ENCODE data around the gene ANKS1B. TPM values are rescaled to one million over a fixed set of nuclear protein-coding genes. Genes with fewer than 3 reads are reported as not detected.

ANKS1B gene
- total RNA-seq, 5 donors from 2014 or later (not counting 1 experiment from before 2014, with no cell fraction given) = 0.18 to 0.47 (median 0.19) TPM; not detected in 2

- ChIA-PET POLR2A (no interaction called here), CTCF (interaction anchor here in 1 of 2 donors (0.5 kb wide), 1 partner anchor 60 kb away, joined by 3 read pairs; no protein-coding TSS in a partner anchor)
- peaks cover 3 to 10% of the 10 kb centered on the region in 2 donors for H3K27me3 Mint-ChIP-seq
- H3K27me3 ChIP-seq (replicated peaks in 1 of 2; ENCODE audit: control insufficient read depth in 2 of 2, extremely low read depth in 1 of 2, insufficient read depth in 2 of 2, low read length in 1 of 2) = no peaks in the 10 kb centered on the region
- no peaks in the 10 kb centered on the region for H3K36me3 Mint-ChIP-seq
- no peak overlapping the region for H3K27ac Mint-ChIP-seq
- H3K36me3 ChIP-seq (ENCODE audit: control insufficient read depth in 2 of 2, extremely low read depth in 1 of 2, insufficient read depth in 1 of 2, low read length in 1 of 2) = no peaks in the 10 kb centered on the region
- H3K4me1 Mint-ChIP-seq = no peaks in the 10 kb centered on the region
- H3K4me3 ChIP-seq (ENCODE audit: control insufficient read depth in 1 of 2, extremely low read depth in 1 of 2, low read length in 1 of 2) = no peak overlapping the region
- H3K27ac ChIP-seq (ENCODE audit: low read length) = no peak overlapping the region
- 95% methylated on average over 2 of the region's 3 CpGs for WGBS (ENCODE audit: insufficient coverage)
- peaks cover 0 to 4% (median 0%) of the 10 kb centered on the region in 3 donors for H3K9me3 Mint-ChIP-seq
- no peak for DNase-seq
- H3K4me3 Mint-ChIP-seq = no peak overlapping the region
- no peaks in the 10 kb centered on the region for H3K4me1 ChIP-seq (ENCODE audit: control insufficient read depth in 1 of 2, extremely low read depth in 1 of 2, insufficient read depth in 2 of 2, low read length in 2 of 2)
- no peaks in the 10 kb centered on the region for H3K9me3 ChIP-seq
- no peak for ATAC-seq (replicated peaks in 1 of 4)
These were observed 918.0 kb downstream of the ANKS1B start for GRCh38 chr12:99066726-99067125.

GRCh38 chr12:99063182-99063581 is 921.6 kb downstream of the ANKS1B start:
- H3K27me3 Mint-ChIP-seq = peaks cover 3 to 10% of the 10 kb centered on the region in 2 donors
- H3K9me3 ChIP-seq = no peaks in the 10 kb centered on the region
- POLR2A ChIA-PET = no interaction called here
- no peak overlapping the region for H3K4me3 ChIP-seq (ENCODE audit: control insufficient read depth in 1 of 2, extremely low read depth in 1 of 2, low read length in 1 of 2)
- ATAC-seq (replicated peaks in 1 of 4) (no peak), DNase-seq (no peak)
- H3K36me3 Mint-ChIP-seq = no peaks in the 10 kb centered on the region
- CTCF ChIA-PET = no interaction called here
- H3K4me1 Mint-ChIP-seq = no peaks in the 10 kb centered on the region
- no peak overlapping the region for H3K27ac ChIP-seq (ENCODE audit: low read length)
- H3K4me1 ChIP-seq (ENCODE audit: control insufficient read depth in 1 of 2, extremely low read depth in 1 of 2, insufficient read depth in 2 of 2, low read length in 2 of 2) = no peaks in the 10 kb centered on the region
- no peaks in the 10 kb centered on the region for H3K36me3 ChIP-seq (ENCODE audit: control insufficient read depth in 2 of 2, extremely low read depth in 1 of 2, insufficient read depth in 1 of 2, low read length in 1 of 2)
- no peak overlapping the region for H3K4me3 Mint-ChIP-seq
- peaks cover 0 to 4% (median 0%) of the 10 kb centered on the region in 3 donors for H3K9me3 Mint-ChIP-seq
- no peaks in the 10 kb centered on the region for H3K27me3 ChIP-seq (replicated peaks in 1 of 2; ENCODE audit: control insufficient read depth in 2 of 2, extremely low read depth in 1 of 2, insufficient read depth in 2 of 2, low read length in 1 of 2)
- no peak overlapping the region for H3K27ac Mint-ChIP-seq
- WGBS (ENCODE audit: insufficient coverage) = 44% methylated on average over 1 of the region's 4 CpGs

GRCh38 chr12:99059824-99060511 is 924.8 kb downstream of the ANKS1B start:
- ChIA-PET CTCF (interaction anchor here in 1 of 2 donors (0.9 kb wide), 1 partner anchor 16 kb away, joined by 3 read pairs; no protein-coding TSS in a partner anchor), POLR2A (no interaction called here)
- Mint-ChIP-seq H3K4me1 (no peaks in the 10 kb centered on the region), H3K4me3 (no peak overlapping the region), H3K27ac (no peak overlapping the region), H3K27me3 (peaks cover 3 to 10% of the 10 kb centered on the region in 2 donors), H3K36me3 (no peaks in the 10 kb centered on the region), H3K9me3 (no peaks in the 10 kb centered on the region)
- H3K4me1 ChIP-seq (ENCODE audit: control insufficient read depth in 1 of 2, extremely low read depth in 1 of 2, insufficient read depth in 2 of 2, low read length in 2 of 2) = no peaks in the 10 kb centered on the region
- no peak overlapping the region for H3K4me3 ChIP-seq (ENCODE audit: control insufficient read depth in 1 of 2, extremely low read depth in 1 of 2, low read length in 1 of 2)
- 73% methylated on average over 6 of the region's 9 CpGs for WGBS (ENCODE audit: insufficient coverage)
- H3K27me3 ChIP-seq (replicated peaks in 1 of 2; ENCODE audit: control insufficient read depth in 2 of 2, extremely low read depth in 1 of 2, insufficient read depth in 2 of 2, low read length in 1 of 2) = no peaks in the 10 kb centered on the region
- DNase-seq (no peak), ATAC-seq (replicated peaks in 1 of 4) (no peak)
- no peaks in the 10 kb centered on the region for H3K36me3 ChIP-seq (ENCODE audit: control insufficient read depth in 2 of 2, extremely low read depth in 1 of 2, insufficient read depth in 1 of 2, low read length in 1 of 2)
- no peaks in the 10 kb centered on the region for H3K9me3 ChIP-seq
- H3K27ac ChIP-seq (ENCODE audit: low read length) = no peak overlapping the region

GRCh38 chr12:99057670-99058069 is 927.1 kb downstream of the ANKS1B start:
- POLR2A ChIA-PET = no interaction called here

GRCh38 chr12:99056186-99056585 is 928.5 kb downstream of the ANKS1B start:
- H3K4me3 Mint-ChIP-seq = no peak overlapping the region
- H3K27me3 Mint-ChIP-seq = no peaks in the 10 kb centered on the region
- H3K36me3 ChIP-seq (ENCODE audit: control insufficient read depth in 2 of 2, extremely low read depth in 1 of 2, insufficient read depth in 1 of 2, low read length in 1 of 2) = no peaks in the 10 kb centered on the region
- H3K27me3 ChIP-seq (replicated peaks in 1 of 2; ENCODE audit: control insufficient read depth in 2 of 2, extremely low read depth in 1 of 2, insufficient read depth in 2 of 2, low read length in 1 of 2) = no peaks in the 10 kb centered on the region
- ChIA-PET CTCF (interaction anchor here in 1 of 2 donors (0.7 kb wide), 1 partner anchor 348 kb away, joined by 11 read pairs; no protein-coding TSS in a partner anchor), POLR2A (no interaction called here)
- H3K36me3 Mint-ChIP-seq = no peaks in the 10 kb centered on the region
- DNase-seq (no peak), ATAC-seq (replicated peaks in 1 of 4) (no peak)
- no peak overlapping the region for H3K4me3 ChIP-seq (ENCODE audit: control insufficient read depth in 1 of 2, extremely low read depth in 1 of 2, low read length in 1 of 2)
- H3K9me3 ChIP-seq = no peaks in the 10 kb centered on the region
- WGBS (ENCODE audit: insufficient coverage) = 100% methylated on average over 1 of the region's 1 CpG
- no peaks in the 10 kb centered on the region for H3K4me1 ChIP-seq (ENCODE audit: control insufficient read depth in 1 of 2, extremely low read depth in 1 of 2, insufficient read depth in 2 of 2, low read length in 2 of 2)
- H3K27ac Mint-ChIP-seq = no peak overlapping the region
- no peaks in the 10 kb centered on the region for H3K9me3 Mint-ChIP-seq
- no peaks in the 10 kb centered on the region for H3K4me1 Mint-ChIP-seq
- no peak overlapping the region for H3K27ac ChIP-seq (ENCODE audit: low read length)

More at GRCh38 chr12:99057670-99058069, 927.1 kb downstream of the ANKS1B start:
- Histone ChIP-seq H3K4me1 (ENCODE audit: control insufficient read depth in 1 of 2, extremely low read depth in 1 of 2, insufficient read depth in 2 of 2, low read length in 2 of 2) (no peaks in the 10 kb centered on the region), H3K27me3 (replicated peaks in 1 of 2; ENCODE audit: control insufficient read depth in 2 of 2, extremely low read depth in 1 of 2, insufficient read depth in 2 of 2, low read length in 1 of 2) (no peaks in the 10 kb centered on the region), H3K9me3 (no peaks in the 10 kb centered on the region), H3K27ac (ENCODE audit: low read length) (no peak overlapping the region), H3K36me3 (ENCODE audit: control insufficient read depth in 2 of 2, extremely low read depth in 1 of 2, insufficient read depth in 1 of 2, low read length in 1 of 2) (no peaks in the 10 kb centered on the region), H3K4me3 (ENCODE audit: control insufficient read depth in 1 of 2, extremely low read depth in 1 of 2, low read length in 1 of 2) (no peak overlapping the region)
- Mint-ChIP-seq H3K4me1 (no peaks in the 10 kb centered on the region), H3K27me3 (peaks cover 3 to 6% of the 10 kb centered on the region in 2 donors), H3K27ac (no peak overlapping the region), H3K9me3 (no peaks in the 10 kb centered on the region), H3K36me3 (no peaks in the 10 kb centered on the region), H3K4me3 (no peak overlapping the region)
- ATAC-seq (replicated peaks in 1 of 4) = no peak
- WGBS (ENCODE audit: insufficient coverage) = 100% methylated on average over 1 of the region's 5 CpGs
- DNase-seq = no peak
- CTCF ChIA-PET = no interaction called here

- no peak for DNase-seq
- no peaks in the 10 kb centered on the region for H3K27me3 Mint-ChIP-seq
- no peak overlapping the region for H3K27ac Mint-ChIP-seq
- Histone ChIP-seq H3K27me3 (replicated peaks in 1 of 2; ENCODE audit: control insufficient read depth in 2 of 2, extremely low read depth in 1 of 2, insufficient read depth in 2 of 2, low read length in 1 of 2) (peaks cover 0 to 2% of the 10 kb centered on the region in 2 experiments), H3K9me3 (no peaks in the 10 kb centered on the region), H3K4me1 (ENCODE audit: control insufficient read depth in 1 of 2, extremely low read depth in 1 of 2, insufficient read depth in 2 of 2, low read length in 2 of 2) (no peaks in the 10 kb centered on the region), H3K27ac (ENCODE audit: low read length) (no peak overlapping the region), H3K4me3 (ENCODE audit: control insufficient read depth in 1 of 2, extremely low read depth in 1 of 2, low read length in 1 of 2) (no peak overlapping the region), H3K36me3 (ENCODE audit: control insufficient read depth in 2 of 2, extremely low read depth in 1 of 2, insufficient read depth in 1 of 2, low read length in 1 of 2) (no peaks in the 10 kb centered on the region)
- POLR2A ChIA-PET = no interaction called here
- ATAC-seq (replicated peaks in 1 of 4) = no peak
- H3K36me3 Mint-ChIP-seq = no peaks in the 10 kb centered on the region
- H3K4me3 Mint-ChIP-seq = no peak overlapping the region
- H3K4me1 Mint-ChIP-seq = no peaks in the 10 kb centered on the region
- 80% methylated on average over 1 of the region's 3 CpGs for WGBS (ENCODE audit: insufficient coverage)
- no peaks in the 10 kb centered on the region for H3K9me3 Mint-ChIP-seq
- CTCF ChIA-PET = no interaction called here
These were observed 929.4 kb downstream of the ANKS1B start for GRCh38 chr12:99055299-99055698.
